LNCaP clone FGC (cell line): ENCODE data around the gene LTV1.

Experiments used
- DNase-seq: peaks from one replicate; pipeline ENCODE4 v3.0.0-alpha.2; 2011; ENCODE audit warnings: low read depth
- H3K4me3 ChIP-seq: 2 replicates; pipeline ENCODE4 v1.5.1; 2011; ENCODE audit warnings: mild to moderate bottlenecking, low read depth, low read length, control low read depth
- CTCF ChIP-seq: IDR thresholded peaks from 2 replicates; pipeline ENCODE4 v1.5.1; 2012; ENCODE audit warnings: mild to moderate bottlenecking; ENCODE audit not compliant: control insufficient read depth, insufficient read depth; ENCODE audit errors: extremely low read depth

LTV1 gene

GRCh38 chr6:143823548-143823947, 19.6 kb upstream of the LTV1 start:
- no peak for TF ChIP-seq CTCF
- H3K4me3 ChIP-seq = no peak overlapping the region
- DNase-seq = no peak

- no peak for DNase-seq
- no peak for TF ChIP-seq CTCF
- no peak overlapping the region for H3K4me3 ChIP-seq
These were observed 14.6 kb upstream of the LTV1 start for GRCh38 chr6:143828572-143828971.

- H3K4me3 ChIP-seq = no peak overlapping the region
- DNase-seq = no peak
- TF ChIP-seq CTCF = no peak
These were observed 7.0 kb upstream of the LTV1 start for GRCh38 chr6:143836150-143836549.

- TF ChIP-seq CTCF = no peak
- no peak overlapping the region for H3K4me3 ChIP-seq
- DNase-seq = no peak
These were observed 4.7 kb upstream of the LTV1 start for GRCh38 chr6:143838395-143838794.

- no peak for DNase-seq
- no peak for TF ChIP-seq CTCF
- H3K4me3 ChIP-seq = no peak overlapping the region
These were observed 3.9 kb upstream of the LTV1 start for GRCh38 chr6:143839196-143839595.

- DNase-seq = no peak
- no peak for TF ChIP-seq CTCF
- no peak overlapping the region for H3K4me3 ChIP-seq
These were observed 2.4 kb upstream of the LTV1 start for GRCh38 chr6:143840595-143841265.

- no peak for TF ChIP-seq CTCF
- no peak for DNase-seq
- H3K4me3 ChIP-seq = peak overlapping the region; percentile 96
These were observed 657 bp upstream of the LTV1 start for GRCh38 chr6:143842461-143842901.
